Upper lobe of right lung (tissue), 1 donor: ENCODE results near the gene ASTN2. TPM values are rescaled to one million over a fixed set of nuclear protein-coding genes. Genes with fewer than 3 reads are reported as not detected.

Source experiments
- ATAC-seq: fragments of 200-7000 bp; cut with Tn5 transposase; one replicate; pipeline ENCODE4 v1.9.1; 2020; ENCODE audit warnings: mild to moderate bottlenecking, moderate library complexity
- DNase-seq: peaks from one replicate; pipeline ENCODE4 v3.0.0-alpha.2; 2020
- H3K27ac ChIP-seq: fragments of 200-600 bp; one replicate; pipeline ENCODE4 v1.8.0; 2022
- H3K27me3 ChIP-seq: fragments of 200-600 bp; one replicate; pipeline ENCODE4 v1.8.0; 2022; ENCODE audit warnings: mild to moderate bottlenecking
- H3K36me3 ChIP-seq: fragments of 200-600 bp; one replicate; pipeline ENCODE4 v1.8.0; 2022
- H3K4me1 ChIP-seq: fragments of 200-600 bp; one replicate; pipeline ENCODE4 v1.8.0; 2022
- H3K4me3 ChIP-seq: fragments of 200-600 bp; one replicate; pipeline ENCODE4 v1.8.0; 2022; ENCODE audit warnings: mild to moderate bottlenecking
- H3K9me3 ChIP-seq: fragments of 200-600 bp; one replicate; pipeline ENCODE4 v1.8.0; 2022
- CTCF ChIP-seq: fragments of 200-600 bp; IDR thresholded peaks from one replicate; pipeline ENCODE4 v1.8.0; 2022; ENCODE audit warnings: antibody characterized with exemption
- intact Hi-C: fragments of 100-400 bp; cut with DNase I; formaldehyde crosslinking; loops from one replicate; pipeline ENCODE4 v1.11.0; 2022
- total RNA-seq: library from RNA; stranded (reverse); fragmentation: NEBNext Ultra II Directional; extraction: Animal tissue kit (Norgen Biotek cat#: 25700); gene quantifications from one replicate; pipeline ENCODE4 v1.2.1, GENCODE V29; 2021
- donor health status: DM: no; HTN: yes; CAD: no; lungs with severe emphysema.

Gene ASTN2
- total RNA-seq, 1 donor from 2014 or later: 3.8 TPM

GRCh38 chr9:117409321-117409720 is 5.5 kb downstream of the ASTN2 start:
- intact Hi-C loops: no loop called here
- Histone ChIP-seq H3K36me3 (no peaks in the 10 kb centered on the region), H3K4me3 (no peak overlapping the region), H3K27me3 (peaks cover 29% of the 10 kb centered on the region), H3K4me1 (no peaks in the 10 kb centered on the region), H3K9me3 (no peaks in the 10 kb centered on the region), H3K27ac (no peak overlapping the region)
- TF ChIP-seq CTCF: no peak
- no peak for DNase-seq
- no peak for ATAC-seq

GRCh38 chr9:117407436-117408022 is 7.3 kb downstream of the ASTN2 start:
- H3K27ac ChIP-seq: no peak overlapping the region
- ATAC-seq (no peak), DNase-seq (no peak)
- H3K27me3 ChIP-seq: peaks cover 12% of the 10 kb centered on the region
- intact Hi-C loops: no loop called here
- no peaks in the 10 kb centered on the region for H3K9me3 ChIP-seq
- no peak for TF ChIP-seq CTCF
- no peaks in the 10 kb centered on the region for H3K36me3 ChIP-seq
- no peak overlapping the region for H3K4me3 ChIP-seq
- H3K4me1 ChIP-seq: no peaks in the 10 kb centered on the region

- Histone ChIP-seq H3K9me3 (no peaks in the 10 kb centered on the region), H3K27me3 (peaks cover 6% of the 10 kb centered on the region), H3K4me1 (no peaks in the 10 kb centered on the region), H3K4me3 (no peak overlapping the region), H3K36me3 (no peaks in the 10 kb centered on the region), H3K27ac (no peak overlapping the region)
- DNase-seq (no peak), ATAC-seq (no peak)
- TF ChIP-seq CTCF: no peak
- intact Hi-C loops: no loop called here
Observed at GRCh38 chr9:117405950-117406705, 8.7 kb downstream of the ASTN2 start.

GRCh38 chr9:117403848-117404247 is 11.0 kb downstream of the ASTN2 start:
- no peak for DNase-seq
- H3K36me3 ChIP-seq: no peaks in the 10 kb centered on the region

GRCh38 chr9:117403403-117403811 is 11.4 kb downstream of the ASTN2 start:
- H3K27me3 ChIP-seq: peaks cover 9% of the 10 kb centered on the region
- ATAC-seq (no peak), DNase-seq (no peak)
- TF ChIP-seq CTCF: no peak
- no peak overlapping the region for H3K27ac ChIP-seq
- no peak overlapping the region for H3K4me3 ChIP-seq
- intact Hi-C loops: no loop called here
- H3K4me1 ChIP-seq: no peaks in the 10 kb centered on the region
- no peaks in the 10 kb centered on the region for H3K9me3 ChIP-seq
- H3K36me3 ChIP-seq: no peaks in the 10 kb centered on the region

More at GRCh38 chr9:117403848-117404247, 11.0 kb downstream of the ASTN2 start:
- Histone ChIP-seq H3K27ac (no peak overlapping the region), H3K4me1 (no peaks in the 10 kb centered on the region), H3K27me3 (peaks cover 9% of the 10 kb centered on the region), H3K4me3 (no peak overlapping the region), H3K9me3 (no peaks in the 10 kb centered on the region)
- no peak for ATAC-seq
- intact Hi-C loops: no loop called here
- TF ChIP-seq CTCF: no peak
